ENCODE results near the gene SNX8. TPM values are rescaled to one million over a fixed set of nuclear protein-coding genes. Genes with fewer than 3 reads are reported as not detected.

SNX8 gene
- total and polyA plus RNA-seq, 2 donors (not counting 1 experiment from before 2014, with no cell fraction given): 64.4 to 126 TPM

DNA sequence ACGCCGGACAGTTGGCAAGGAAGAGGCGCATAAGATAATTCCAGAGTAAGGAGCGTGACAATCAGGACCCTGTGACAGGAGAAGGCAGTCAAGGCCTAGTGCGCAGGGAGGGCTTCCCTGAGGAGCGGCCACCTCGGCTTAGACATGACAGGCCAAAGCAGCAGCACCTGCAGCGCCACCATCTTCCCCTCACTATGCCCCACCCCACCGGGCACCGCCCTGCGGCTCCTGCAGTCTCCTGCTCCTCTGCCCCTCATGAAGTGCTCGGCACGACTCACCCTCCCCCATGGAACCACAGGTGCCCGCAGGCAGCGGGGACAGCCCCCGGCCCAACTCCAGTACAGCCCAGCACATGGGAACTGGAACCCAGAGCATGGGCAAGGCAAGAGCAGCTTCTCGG is 93.3 kb downstream of the SNX8 start:
- Mint-ChIP-seq H3K27ac (no peak overlapping the region), H3K4me3 (no peak overlapping the region), H3K4me1 (peaks cover under 1% of the 10 kb centered on the region), H3K9me3 (ENCODE audit: insufficient read depth) (no peaks in the 10 kb centered on the region), H3K27me3 (no peaks in the 10 kb centered on the region)
- peaks cover 7% of the 10 kb centered on the region for H4K20me1 ChIP-seq (ENCODE audit: control insufficient read depth, insufficient read depth, low read length, poor library complexity, severe bottlenecking)
- no peak overlapping the region for H3K9ac ChIP-seq (ENCODE audit: low read length)
- DNase-seq (no peak), ATAC-seq (ENCODE audit: low read depth) (no peak)
- ChIA-PET POLR2A (no interaction called here), CTCF (no interaction called here)
- H3K79me2 ChIP-seq (ENCODE audit: control insufficient read depth, insufficient read depth, low read length): peaks cover 39% of the 10 kb centered on the region
- H3K4me3 ChIP-seq (ENCODE audit: control extremely low read depth in 1 of 5, extremely low read depth in 1 of 5, insufficient read depth in 1 of 5, low read depth in 2 of 5, low read length in 4 of 5): no peak overlapping the region
- no peak overlapping the region for H2AFZ ChIP-seq (ENCODE audit: insufficient read depth, low read depth, low read length, poor library complexity, severe bottlenecking)
- no peak overlapping the region for H3K27ac ChIP-seq (ENCODE audit: low read length in 2 of 2)
- intact Hi-C loops (cut with micrococcal nuclease): no loop called here
- H3K9me3 ChIP-seq (ENCODE audit: control extremely low read depth in 1 of 3, control insufficient read depth in 2 of 3, insufficient read depth in 1 of 3, low read length in 2 of 3): peaks cover 0 to 3% (median 0%) of the 10 kb centered on the region in 3 donors
- no peaks in the 10 kb centered on the region for H3K4me1 ChIP-seq (ENCODE audit: control insufficient read depth in 2 of 2, insufficient read depth in 2 of 2, low read length in 2 of 2)
- WGBS (ENCODE audit: insufficient coverage): 95% methylated on average over 17 of the region's 17 CpGs
- no peak overlapping the region for H3K4me2 ChIP-seq (replicated peaks; ENCODE audit: low read depth, low read length, poor library complexity, severe bottlenecking)
- TF ChIP-seq EZH2 (IDR thresholded peaks at IDR 0.05; ENCODE audit: borderline replicate concordance, insufficient read depth, low read depth, low read length, poor library complexity, severe bottlenecking): no peak
- TF ChIP-seq CTCF (IDR thresholded peaks at IDR 0.05): no peak
- H3K27me3 ChIP-seq (replicated peaks in 1 of 4; ENCODE audit: control extremely low read depth in 1 of 4, control insufficient read depth in 3 of 4, insufficient read depth in 4 of 4, low read length in 3 of 4): no peaks in the 10 kb centered on the region
- peaks cover 0 to 76% of the 10 kb centered on the region in 2 experiments for H3K36me3 ChIP-seq (replicated peaks in 1 of 2; ENCODE audit: control extremely low read depth in 1 of 2, control insufficient read depth in 1 of 2, extremely low read depth in 1 of 2, insufficient read depth in 2 of 2, low read length in 1 of 2)

DNA sequence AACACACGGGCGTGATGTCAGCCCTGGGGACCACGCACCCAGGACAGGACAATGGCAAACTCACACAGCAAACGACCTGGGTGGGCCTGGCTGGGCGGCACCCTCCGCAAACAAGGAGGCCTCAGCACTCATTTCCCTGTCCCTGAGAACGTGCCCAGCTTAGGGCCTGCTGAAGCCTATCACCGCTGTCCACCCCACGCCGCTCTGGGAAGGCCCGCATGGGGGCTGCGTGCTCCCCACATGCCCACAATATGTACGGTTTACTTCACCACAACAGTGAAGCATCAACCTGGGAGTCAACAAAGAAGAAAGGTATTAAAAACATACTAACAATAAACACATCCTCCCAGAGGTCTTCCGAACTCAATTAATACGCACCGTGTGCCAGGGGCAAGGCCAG is 93.7 kb downstream of the SNX8 start:
- H3K27ac ChIP-seq (ENCODE audit: low read length in 2 of 2): no peak overlapping the region
- Mint-ChIP-seq H3K4me1 (no peaks in the 10 kb centered on the region), H3K27ac (no peak overlapping the region), H3K27me3 (no peaks in the 10 kb centered on the region), H3K4me3 (no peak overlapping the region), H3K9me3 (ENCODE audit: insufficient read depth) (no peaks in the 10 kb centered on the region)
- ATAC-seq (ENCODE audit: low read depth) (no peak), DNase-seq (no peak)
- no peaks in the 10 kb centered on the region for H3K27me3 ChIP-seq (replicated peaks in 1 of 4; ENCODE audit: control extremely low read depth in 1 of 4, control insufficient read depth in 3 of 4, insufficient read depth in 4 of 4, low read length in 3 of 4)
- intact Hi-C loops (cut with micrococcal nuclease): no loop called here
- H3K4me1 ChIP-seq (ENCODE audit: control insufficient read depth in 2 of 2, insufficient read depth in 2 of 2, low read length in 2 of 2): no peaks in the 10 kb centered on the region
- H3K4me2 ChIP-seq (replicated peaks; ENCODE audit: low read depth, low read length, poor library complexity, severe bottlenecking): no peak overlapping the region
- no peak overlapping the region for H3K9ac ChIP-seq (ENCODE audit: low read length)
- H3K79me2 ChIP-seq (ENCODE audit: control insufficient read depth, insufficient read depth, low read length): peaks cover 34% of the 10 kb centered on the region
- H3K9me3 ChIP-seq (ENCODE audit: control extremely low read depth in 1 of 3, control insufficient read depth in 2 of 3, insufficient read depth in 1 of 3, low read length in 2 of 3): no peaks in the 10 kb centered on the region
- 97% methylated on average over 16 of the region's 16 CpGs for WGBS (ENCODE audit: insufficient coverage)
- no peak overlapping the region for H3K4me3 ChIP-seq (ENCODE audit: control extremely low read depth in 1 of 5, extremely low read depth in 1 of 5, insufficient read depth in 1 of 5, low read depth in 2 of 5, low read length in 4 of 5)
- ChIA-PET POLR2A (no interaction called here), CTCF (no interaction called here)
- H4K20me1 ChIP-seq (ENCODE audit: control insufficient read depth, insufficient read depth, low read length, poor library complexity, severe bottlenecking): peaks cover 4% of the 10 kb centered on the region
- H2AFZ ChIP-seq (ENCODE audit: insufficient read depth, low read depth, low read length, poor library complexity, severe bottlenecking): no peak overlapping the region
- TF ChIP-seq EZH2 (IDR thresholded peaks at IDR 0.05; ENCODE audit: borderline replicate concordance, insufficient read depth, low read depth, low read length, poor library complexity, severe bottlenecking): no peak
- TF ChIP-seq CTCF (IDR thresholded peaks at IDR 0.05): no peak
- H3K36me3 ChIP-seq (replicated peaks in 1 of 2; ENCODE audit: control extremely low read depth in 1 of 2, control insufficient read depth in 1 of 2, extremely low read depth in 1 of 2, insufficient read depth in 2 of 2, low read length in 1 of 2): peaks cover 0 to 76% of the 10 kb centered on the region in 2 experiments

Data from B cell (primary cell).